B cell (primary cell): ENCODE measurements around the gene PARP15. TPM values are rescaled to one million over a fixed set of nuclear protein-coding genes. Genes with fewer than 3 reads are reported as not detected.

Experiments used
- ATAC-seq: fragments of 200-7000 bp; cut with Tn5 transposase; one replicate; pipeline ENCODE4 v1.10.0; 2021; ENCODE audit warnings: low read depth, mild to moderate bottlenecking, moderate number of reproducible peaks, moderate library complexity
- CTCF ChIA-PET: fragments of 350-600 bp; sonication (Branson Sonifier 250); formaldehyde crosslinking; loops from one replicate; lab custom pipeline; 2021; ENCODE audit warnings: antibody characterized with exemption, inconsistent platforms; lab: Charles Lee
- POLR2A ChIA-PET: fragments of 350-600 bp; sonication (Branson Sonifier 250); formaldehyde crosslinking; loops from one replicate; lab custom pipeline; 2021; ENCODE audit warnings: antibody characterized with exemption; lab: Charles Lee
- DNase-seq: peaks from one replicate; pipeline ENCODE4 v3.0.0; 2013
- H2AFZ ChIP-seq: 2 replicates; pipeline ENCODE4 v1.6.1; 2012; ENCODE audit warnings: mild to moderate bottlenecking, low read depth, low read length; ENCODE audit not compliant: insufficient read depth, poor library complexity, severe bottlenecking
- H3K27ac ChIP-seq, 2 donors: 1 replicate in 1 of 2; 2 replicates in 1 of 2; pipeline ENCODE4 v1.5.1; 2012 to 2013; ENCODE audit warnings: low read length in 2 of 2, mild to moderate bottlenecking in 2 of 2, moderate library complexity in 1 of 2
- H3K27me3 ChIP-seq, 4 experiments: fragments of 200-600 bp in 1 of 4; sonication (generic) in 1 of 4; replicated peaks in 1 of 4; 1 replicate in 2 of 4; 2 replicates in 2 of 4; pipeline versions ENCODE4 v1.6.1 to v1.7.0; 2013 to 2016; ENCODE audit warnings: low read length in 3 of 4, mild to moderate bottlenecking in 2 of 4, mixed read lengths in 1 of 4, moderate library complexity in 1 of 4; ENCODE audit not compliant: insufficient read depth in 4 of 4, control insufficient read depth in 3 of 4; ENCODE audit errors: control extremely low read depth in 1 of 4
- H3K36me3 ChIP-seq, 2 experiments: replicated peaks in 1 of 2; 1 replicate in 1 of 2; 2 replicates in 1 of 2; pipeline versions ENCODE4 v1.6.1 to v1.7.1; 2013; ENCODE audit warnings: low read length in 1 of 2; ENCODE audit not compliant: insufficient read depth in 2 of 2, control insufficient read depth in 1 of 2; ENCODE audit errors: control extremely low read depth in 1 of 2, extremely low read depth in 1 of 2
- H3K4me1 ChIP-seq, 2 donors: fragments of 200-600 bp in 1 of 2; sonication (generic) in 1 of 2; 1 replicate in 1 of 2; 2 replicates in 1 of 2; pipeline versions ENCODE4 v1.5.1 to v1.6.1; 2013 to 2017; ENCODE audit warnings: low read length in 2 of 2; ENCODE audit not compliant: control insufficient read depth in 2 of 2, insufficient read depth in 2 of 2
- H3K4me2 ChIP-seq: replicated peaks from 2 replicates; pipeline ENCODE3; 2012; ENCODE audit warnings: mild to moderate bottlenecking, low read depth, low read length; ENCODE audit not compliant: poor library complexity, severe bottlenecking
- H3K4me3 ChIP-seq, 5 experiments: fragments of 200-600 bp in 1 of 5; sonication (generic) in 1 of 5; 1 replicate in 3 of 5; 2 replicates in 2 of 5; pipeline versions ENCODE4 v1.5.1 to v1.7.0; 2011 to 2016; ENCODE audit warnings: low read length in 4 of 5, mild to moderate bottlenecking in 4 of 5, low read depth in 2 of 5, control low read depth in 1 of 5, moderate library complexity in 1 of 5; ENCODE audit not compliant: insufficient read depth in 1 of 5; ENCODE audit errors: control extremely low read depth in 1 of 5, extremely low read depth in 1 of 5
- H3K79me2 ChIP-seq: fragments of 200-600 bp; sonication (generic); one replicate; pipeline ENCODE4 v1.6.0; 2016; ENCODE audit warnings: low read length; ENCODE audit not compliant: control insufficient read depth, insufficient read depth
- H3K9ac ChIP-seq: fragments of 200-600 bp; sonication (generic); 2 replicates; pipeline ENCODE4 v1.6.1; 2017; ENCODE audit warnings: mild to moderate bottlenecking, low read length, moderate library complexity
- H3K9me3 ChIP-seq, 3 donors: one replicate each; pipeline versions ENCODE4 v1.6.1 to v1.7.1; 2013; ENCODE audit warnings: low read length in 2 of 3; ENCODE audit not compliant: control insufficient read depth in 2 of 3, insufficient read depth in 1 of 3; ENCODE audit errors: control extremely low read depth in 1 of 3
- H4K20me1 ChIP-seq: 2 replicates; pipeline ENCODE4 v1.6.0; 2012; ENCODE audit warnings: mild to moderate bottlenecking, low read length; ENCODE audit not compliant: insufficient read depth, control insufficient read depth, poor library complexity, severe bottlenecking
- H3K27ac Mint-ChIP-seq: one replicate; pipeline ENCODE4 v1.8.0; 2021; ENCODE audit warnings: mixed read lengths
- H3K27me3 Mint-ChIP-seq: one replicate; pipeline ENCODE4 v1.8.0; 2021; ENCODE audit warnings: mixed read lengths
- H3K4me1 Mint-ChIP-seq: one replicate; pipeline ENCODE4 v1.8.0; 2021; ENCODE audit warnings: mixed read lengths
- H3K4me3 Mint-ChIP-seq: one replicate; pipeline ENCODE4 v1.8.0; 2021; ENCODE audit warnings: mixed read lengths
- H3K9me3 Mint-ChIP-seq: one replicate; pipeline ENCODE4 v1.8.0; 2022; ENCODE audit warnings: mixed read lengths; ENCODE audit not compliant: insufficient read depth
- CTCF ChIP-seq: fragments of 200-600 bp; IDR thresholded peaks from one replicate; pipeline ENCODE4 v1.8.0; 2022; ENCODE audit warnings: antibody characterized with exemption, mild to moderate bottlenecking
- EZH2 ChIP-seq: IDR thresholded peaks from 2 replicates; pipeline ENCODE4 v1.6.1; 2012; ENCODE audit warnings: borderline replicate concordance, low read depth, mild to moderate bottlenecking, moderate library complexity, low read length; ENCODE audit not compliant: insufficient read depth, poor library complexity, severe bottlenecking
- WGBS: methylation state at CpG from one replicate; pipeline ENCODE4 v1.1.5; 2013; ENCODE audit warnings: missing lambda C conversion rate; ENCODE audit not compliant: insufficient coverage; 5-methylcytosine and 5-hydroxymethylcytosine counted together
- intact Hi-C: fragments of 100-400 bp; cut with micrococcal nuclease; formaldehyde crosslinking; loops from one replicate; pipeline ENCODE4 v1.10.0; 2022
- polyA plus RNA-seq: library from polyadenylated mRNA; depleted of rRNA; stranded (reverse); fragments of >200 nt; gene quantifications from 2 replicates; pipeline ENCODE4 v1.2.3, GENCODE V29; 2012
- total RNA-seq, 2 donors: library from RNA; stranded (reverse); fragments of 120-200 nt in 1 of 2; gene quantifications; 1 replicate in 1 of 2; 2 replicates in 1 of 2; pipeline versions ENCODE4 v1.2.3 to v1.2.4, GENCODE V29; 2013 to 2022

The PARP15 gene
- total and polyA plus RNA-seq, 2 donors (not counting 1 experiment from before 2014, with no cell fraction given) = 172 to 307 TPM

- no peak overlapping the region for H3K27ac ChIP-seq
- H3K27ac Mint-ChIP-seq = peak overlapping the region; percentile 15
- peaks cover 41% of the 10 kb centered on the region for H3K4me1 Mint-ChIP-seq
- no peak for TF ChIP-seq EZH2
- TF ChIP-seq CTCF = no peak
- H3K27me3 Mint-ChIP-seq = no peaks in the 10 kb centered on the region
- DNase-seq (no peak), ATAC-seq (no peak)
- no peaks in the 10 kb centered on the region for H3K9me3 ChIP-seq
- no peaks in the 10 kb centered on the region for H3K9me3 Mint-ChIP-seq
- intact Hi-C loops = loop anchor here (1.0 to 5.0 kb wide), 6 partner anchors 57 to 1013 kb away; partner anchors contain the start of genes HSPBAP1 and POLQ
- no peak overlapping the region for H3K4me2 ChIP-seq
- H4K20me1 ChIP-seq = no peaks in the 10 kb centered on the region
- peaks cover 78% of the 10 kb centered on the region for H3K79me2 ChIP-seq
- H3K27me3 ChIP-seq = no peaks in the 10 kb centered on the region
- peaks cover 0 to 47% of the 10 kb centered on the region in 2 experiments for H3K36me3 ChIP-seq
- H2AFZ ChIP-seq = no peak overlapping the region
- H3K4me3 Mint-ChIP-seq = no peak overlapping the region
- ChIA-PET CTCF (interaction anchor here (1.0 to 15.3 kb wide), 20 partner anchors 9 to 469 kb away, joined by 3 to 293 read pairs (median 4); partner anchors contain the start of gene PARP14), POLR2A (interaction anchor here (1.2 kb wide), 1 partner anchor 120 kb away, joined by 5 read pairs; no protein-coding TSS in a partner anchor)
- no peak overlapping the region for H3K9ac ChIP-seq
- WGBS = 55% methylated on average over 3 of the region's 3 CpGs
- no peak overlapping the region for H3K4me3 ChIP-seq
- peaks cover 26 to 28% of the 10 kb centered on the region in 2 donors for H3K4me1 ChIP-seq
Measured at GRCh38 chr3:122559906-122560305, 17.5 kb upstream of the PARP15 start.

GRCh38 chr3:122560680-122561079 lies 16.8 kb upstream of the PARP15 start:
- Mint-ChIP-seq H3K9me3 (no peaks in the 10 kb centered on the region), H3K27ac (peak overlapping the region; percentile 82), H3K4me3 (peak overlapping the region; percentile 47), H3K27me3 (no peaks in the 10 kb centered on the region), H3K4me1 (peaks cover 46% of the 10 kb centered on the region)
- Histone ChIP-seq H3K4me2 (peak overlapping the region; percentile 34), H2AFZ (peak overlapping the region; percentile 14), H3K9me3 (no peaks in the 10 kb centered on the region), H3K4me3 (peak overlapping the region in 1 of 5 experiments; percentile 9), H3K9ac (no peak overlapping the region), H3K27ac (peak overlapping the region in 1 of 2 donors; percentile 54), H3K27me3 (no peaks in the 10 kb centered on the region), H3K36me3 (peaks cover 0 to 39% of the 10 kb centered on the region in 2 experiments), H4K20me1 (no peaks in the 10 kb centered on the region), H3K79me2 (peaks cover 86% of the 10 kb centered on the region), H3K4me1 (peaks cover 32 to 36% of the 10 kb centered on the region in 2 donors)
- ChIA-PET POLR2A (no interaction called here), CTCF (interaction anchor here (0.8 to 15.3 kb wide), 17 partner anchors 18 to 471 kb away, joined by 3 to 293 read pairs (median 4); partner anchors contain the start of gene PARP14)
- 80% methylated on average over 1 of the region's 1 CpG for WGBS
- TF ChIP-seq EZH2 (no peak), CTCF (peak; percentile 82)
- DNase-seq (peak; percentile 84), ATAC-seq (peak; percentile 26)
- intact Hi-C loops = loop anchor here (1.0 to 5.0 kb wide), 6 partner anchors 57 to 1013 kb away; partner anchors contain the start of genes HSPBAP1 and POLQ
